HEK293T (cell line): ENCODE results near the gene WDR46.

ENCODE experiments used
- CTCF ChIA-PET: fragments of 350-600 bp; formaldehyde crosslinking; extraction: SDS; loops from one replicate; lab custom pipeline; 2021; ENCODE audit warnings: antibody characterized with exemption, inconsistent platforms; lab: Yijun Ruan, JAX
- POLR2A ChIA-PET: fragments of 350-600 bp; formaldehyde crosslinking; extraction: SDS; loops from one replicate; lab custom pipeline; 2020; ENCODE audit warnings: antibody characterized with exemption, inconsistent platforms; lab: Yijun Ruan, JAX
- DNase-seq: peaks from one replicate; pipeline ENCODE4 v3.0.0; 2012; ENCODE audit warnings: mixed read lengths; ENCODE audit errors: extremely low spot score
- ARNT ChIP-seq: fragments of 450-650 bp; IDR thresholded peaks from 2 replicates; pipeline ENCODE4 v1.6.1; 2017; ENCODE audit warnings: mild to moderate bottlenecking
- BHLHE40 ChIP-seq: fragments of 450-650 bp; IDR thresholded peaks from 2 replicates; pipeline ENCODE4 v1.6.1; 2016; ENCODE audit warnings: mild to moderate bottlenecking, moderate library complexity, borderline replicate concordance
- CTBP1 ChIP-seq: fragments of 450-650 bp; IDR thresholded peaks from 2 replicates; pipeline ENCODE4 v1.6.1; 2016; ENCODE audit warnings: borderline replicate concordance
- ELF4 ChIP-seq: fragments of 450-650 bp; IDR thresholded peaks from 2 replicates; pipeline ENCODE4 v1.6.1; 2017; ENCODE audit warnings: antibody characterized with exemption
- FOXA1 ChIP-seq: fragments of 450-650 bp; IDR thresholded peaks from 2 replicates; pipeline ENCODE4 v1.6.1; 2016; ENCODE audit warnings: mild to moderate bottlenecking
- FOXK2 ChIP-seq: fragments of 450-650 bp; IDR thresholded peaks from 2 replicates; pipeline ENCODE4 v1.6.1; 2016; ENCODE audit warnings: mild to moderate bottlenecking
- FOXM1 ChIP-seq: fragments of 450-650 bp; IDR thresholded peaks from 2 replicates; pipeline ENCODE4 v1.6.1; 2017; ENCODE audit warnings: mild to moderate bottlenecking, borderline replicate concordance
- HDGF ChIP-seq: fragments of 450-650 bp; IDR thresholded peaks from 2 replicates; pipeline ENCODE4 v1.6.1; 2017; ENCODE audit warnings: antibody characterized with exemption, borderline replicate concordance
- L3MBTL2 ChIP-seq: fragments of 450-650 bp; conservative IDR thresholded peaks from 2 replicates; pipeline ENCODE4 v1.6.1; 2016; ENCODE audit warnings: mild to moderate bottlenecking
- LEF1 ChIP-seq: fragments of 450-650 bp; IDR thresholded peaks from 2 replicates; pipeline ENCODE4 v1.6.1; 2017; ENCODE audit warnings: mild to moderate bottlenecking, borderline replicate concordance
- NFRKB ChIP-seq: fragments of 450-650 bp; IDR thresholded peaks from 2 replicates; pipeline ENCODE4 v1.6.1; 2016; ENCODE audit warnings: mild to moderate bottlenecking, moderate library complexity
- SP1 ChIP-seq: fragments of 450-650 bp; IDR thresholded peaks from 2 replicates; pipeline ENCODE4 v1.6.1; 2017
- SUZ12 ChIP-seq: fragments of 450-650 bp; IDR thresholded peaks from 2 replicates; pipeline ENCODE4 v1.6.1; 2016; ENCODE audit warnings: mild to moderate bottlenecking
- TARDBP ChIP-seq: fragments of 450-650 bp; IDR thresholded peaks from 2 replicates; pipeline ENCODE4 v1.6.1; 2016
- ZNF384 ChIP-seq: fragments of 450-650 bp; IDR thresholded peaks from 2 replicates; pipeline ENCODE4 v1.6.1; 2016
- TF ChIP-seq, protein P1 (sequence below): fragments of 450-650 bp; IDR thresholded peaks from 2 replicates; pipeline ENCODE4 v1.6.1; 2016

The WDR46 gene

DNA sequence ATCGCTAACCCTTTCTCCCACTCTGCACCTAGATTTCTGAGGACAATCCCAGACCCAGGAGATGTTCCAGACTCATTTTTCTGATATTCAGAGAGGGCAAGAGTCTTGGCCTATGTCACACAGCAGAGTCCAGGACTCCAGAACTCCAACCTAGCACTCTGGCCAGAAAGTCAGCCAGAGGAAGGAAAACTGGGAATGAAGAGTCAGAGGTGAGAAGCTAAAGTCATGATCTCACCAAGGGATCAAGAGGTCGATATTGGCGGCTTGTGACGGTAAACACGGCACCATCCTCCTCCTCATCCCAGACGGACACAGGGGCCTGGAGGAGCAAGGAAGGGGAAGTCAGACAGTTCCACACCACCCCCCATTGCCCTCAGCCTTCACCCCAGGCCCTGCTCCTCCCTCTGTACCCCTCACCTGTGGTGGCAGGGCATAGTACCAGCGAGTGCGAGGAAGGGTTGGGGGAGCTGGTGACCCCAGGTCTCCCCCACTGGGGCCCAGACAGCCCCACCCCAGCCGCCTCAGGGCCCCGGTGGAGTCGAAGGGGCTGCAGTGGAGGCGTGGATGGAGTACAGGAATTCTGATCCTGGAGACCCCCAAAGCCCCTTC is 7.9 kb upstream of the WDR46 start:
- ChIA-PET CTCF (no interaction called here), POLR2A (interaction anchor here (0.6 to 4.1 kb wide), 5 partner anchors 8 to 25 kb away, joined by 3 to 44 read pairs (median 6); partner anchors contain the start of genes B3GALT4, PFDN6, RPS18 and VPS52)
- TF ChIP-seq HDGF, result no peak
- no peak for TF ChIP-seq L3MBTL2
- no peak for TF ChIP-seq ARNT
- no peak for TF ChIP-seq FOXK2
- TF ChIP-seq BHLHE40, result no peak
- TF ChIP-seq CTBP1, result no peak
- no peak for TF ChIP-seq SP1
- no peak for TF ChIP-seq LEF1
- TF ChIP-seq ELF4, result no peak
- TF ChIP-seq, protein P1, sequence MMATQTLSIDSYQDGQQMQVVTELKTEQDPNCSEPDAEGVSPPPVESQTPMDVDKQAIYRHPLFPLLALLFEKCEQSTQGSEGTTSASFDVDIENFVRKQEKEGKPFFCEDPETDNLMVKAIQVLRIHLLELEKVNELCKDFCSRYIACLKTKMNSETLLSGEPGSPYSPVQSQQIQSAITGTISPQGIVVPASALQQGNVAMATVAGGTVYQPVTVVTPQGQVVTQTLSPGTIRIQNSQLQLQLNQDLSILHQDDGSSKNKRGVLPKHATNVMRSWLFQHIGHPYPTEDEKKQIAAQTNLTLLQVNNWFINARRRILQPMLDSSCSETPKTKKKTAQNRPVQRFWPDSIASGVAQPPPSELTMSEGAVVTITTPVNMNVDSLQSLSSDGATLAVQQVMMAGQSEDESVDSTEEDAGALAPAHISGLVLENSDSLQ, result no peak
- no peak for TF ChIP-seq SUZ12
- TF ChIP-seq FOXM1, result no peak
- no peak for TF ChIP-seq ZNF384
- TF ChIP-seq NFRKB, result no peak
- DNase-seq, result no peak

DNA sequence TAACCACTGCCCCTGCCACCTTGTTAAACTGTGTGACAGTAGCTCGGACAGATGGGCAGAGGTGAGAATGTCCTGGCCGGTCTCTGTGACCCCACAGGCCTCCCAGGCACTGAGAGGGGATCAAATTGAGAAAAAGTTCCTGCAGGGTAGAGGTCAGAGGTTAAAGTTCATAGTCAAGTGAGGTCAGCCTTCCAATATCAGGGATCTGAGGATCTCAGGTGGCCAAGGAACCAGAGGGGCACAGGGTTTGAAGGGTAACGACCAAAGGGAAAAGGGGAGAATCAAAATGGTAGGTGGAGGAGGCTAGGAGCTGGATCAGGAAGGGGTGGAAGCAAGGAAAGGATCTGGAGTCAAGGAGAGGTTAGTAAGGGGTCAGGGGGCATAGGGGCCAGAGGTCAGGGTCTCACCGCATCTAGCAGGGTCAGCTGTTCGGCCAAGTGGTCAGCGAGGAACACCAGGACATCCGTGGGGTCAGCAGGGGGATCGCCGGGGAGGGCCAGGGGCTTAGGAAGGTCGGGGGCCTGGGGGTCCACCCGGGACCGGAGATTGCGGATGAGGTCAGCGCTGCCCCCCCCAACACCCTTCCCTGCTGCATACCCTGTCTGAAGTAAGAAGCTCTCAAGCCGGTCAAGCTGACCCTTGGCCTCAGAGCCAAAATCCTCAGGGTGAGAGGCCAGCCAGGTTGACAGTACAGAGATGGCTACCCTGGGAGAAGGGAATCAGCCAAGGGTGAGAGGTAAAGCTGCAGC is 6.8 kb upstream of the WDR46 start:
- no peak for DNase-seq
- ChIA-PET POLR2A (interaction anchor here (1.6 to 4.1 kb wide), 3 partner anchors 19 to 23 kb away, joined by 5 to 42 read pairs (median 6); partner anchors contain the start of genes B3GALT4 and ZBTB22), CTCF (no interaction called here)
- TF ChIP-seq NFRKB, result no peak

DNA sequence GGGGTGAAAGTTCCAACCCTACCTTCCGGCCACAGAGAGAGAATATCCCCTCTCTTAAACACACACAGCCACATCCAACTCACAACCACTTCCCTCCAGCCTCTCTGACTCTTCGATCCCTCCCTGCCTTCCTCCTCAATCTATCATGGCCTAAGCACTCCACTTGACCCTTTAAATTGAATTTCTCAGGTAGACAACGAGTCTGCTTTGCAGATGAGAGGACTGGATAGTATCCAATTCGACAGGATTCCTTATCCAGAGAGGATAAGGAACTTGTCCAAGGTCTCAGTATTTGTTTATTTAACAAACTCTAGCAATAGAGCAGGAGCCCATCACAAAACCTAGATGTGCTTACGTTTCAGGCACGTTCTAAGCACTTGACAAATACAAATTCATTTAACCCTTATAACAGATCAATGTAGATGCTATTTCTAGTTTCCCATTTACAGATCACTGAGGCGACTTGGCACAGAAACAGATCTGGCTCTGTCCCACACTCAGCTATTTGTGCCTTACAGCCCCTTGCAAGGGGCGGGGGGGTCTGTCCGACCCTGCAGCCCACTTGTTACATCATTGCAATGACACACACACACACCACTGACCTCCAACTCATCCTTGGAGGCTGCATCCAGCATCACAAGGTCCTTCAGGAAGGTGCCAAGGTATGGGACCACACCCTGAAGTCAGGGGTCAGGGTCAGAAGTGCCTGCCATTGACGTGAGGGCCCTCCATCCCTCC is 5.2 kb upstream of the WDR46 start:
- DNase-seq, result no peak
- TF ChIP-seq ARNT (no peak), BHLHE40 (no peak), SUZ12 (no peak), NFRKB (no peak), TARDBP (no peak), FOXA1 (no peak), FOXK2 (no peak), LEF1 (no peak)
- ChIA-PET CTCF (no interaction called here), POLR2A (interaction anchor here (1.9 kb wide), 1 partner anchor 17 kb away, joined by 5 read pairs; the partner anchor contains the start of gene B3GALT4)

DNA sequence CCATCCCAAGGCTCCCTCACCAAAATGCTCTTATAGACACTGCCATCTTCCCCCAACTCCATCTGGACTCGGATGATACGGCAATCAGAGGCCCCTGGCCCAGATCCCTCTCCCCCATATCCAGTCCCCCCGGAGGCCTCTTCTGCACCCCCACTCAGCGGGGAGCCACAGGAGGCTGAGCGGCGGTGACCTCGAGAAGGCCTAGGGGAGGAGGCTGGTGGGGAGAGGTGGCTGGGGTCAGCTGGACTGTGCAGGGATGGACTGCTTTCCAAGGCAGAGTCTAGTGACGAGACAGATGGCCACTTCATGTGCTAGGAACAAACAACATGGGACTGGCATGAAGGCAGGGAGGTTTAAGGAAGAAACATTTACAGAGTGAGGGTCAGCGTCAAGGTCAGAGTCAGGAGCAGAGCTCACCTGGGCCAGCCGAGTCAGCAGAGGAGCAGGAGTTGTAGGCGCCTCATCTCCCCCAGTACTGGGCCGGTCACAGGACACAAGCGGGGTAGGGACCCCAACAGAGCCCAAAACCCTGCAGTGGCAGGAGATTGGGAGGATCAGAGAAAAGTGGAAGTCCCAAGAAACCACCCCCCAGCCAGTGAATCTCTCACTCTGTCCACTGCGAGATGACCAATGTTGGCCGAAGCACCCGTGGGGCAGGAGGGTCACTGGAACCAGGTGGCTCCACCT is 4.1 kb upstream of the WDR46 start:
- ChIA-PET CTCF (interaction anchor here (1.4 kb wide), 1 partner anchor 16 kb away, joined by 4 read pairs; the partner anchor contains the start of gene B3GALT4), POLR2A (interaction anchor here (1.2 to 1.6 kb wide), 2 partner anchors 16 to 22 kb away, joined by 3 to 6 read pairs; partner anchors contain the start of genes B3GALT4, RPS18 and VPS52)
- no peak for TF ChIP-seq FOXK2
- TF ChIP-seq CTBP1, result no peak
- no peak for TF ChIP-seq LEF1
- no peak for TF ChIP-seq TARDBP
- TF ChIP-seq HDGF, result no peak
- TF ChIP-seq, protein P1, result no peak
- no peak for TF ChIP-seq ARNT
- TF ChIP-seq FOXM1, result no peak
- no peak for TF ChIP-seq SP1
- no peak for TF ChIP-seq ELF4
- no peak for DNase-seq

DNA sequence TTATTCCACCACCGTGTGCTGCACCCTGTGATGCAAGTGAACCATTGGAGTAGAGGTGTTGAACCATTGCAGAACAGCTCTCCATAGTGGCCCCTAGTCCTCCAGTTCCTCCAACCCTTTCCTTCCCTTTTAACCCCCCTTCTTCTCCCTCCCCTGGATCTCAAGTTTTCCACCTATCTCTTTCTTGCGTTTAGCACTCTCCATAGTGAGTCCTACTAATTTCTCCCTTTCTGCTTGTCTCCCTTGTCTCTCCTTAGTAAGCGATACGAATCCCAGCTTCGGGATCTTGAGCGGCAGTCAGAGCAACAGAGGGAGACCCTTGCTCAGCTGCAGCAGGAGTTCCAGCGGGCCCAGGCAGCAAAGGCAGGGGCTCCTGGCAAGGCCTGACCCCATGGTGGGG is 1.4 kb upstream of the WDR46 start:
- DNase-seq, result no peak
- CTCF ChIA-PET, result interaction anchor here (0.6 kb wide), 1 partner anchor 11 kb away, joined by 4 read pairs; no protein-coding TSS in a partner anchor
- POLR2A ChIA-PET, result interaction anchor here (1.3 to 3.5 kb wide), 6 partner anchors 8 to 82 kb away, joined by 4 to 44 read pairs (median 22); partner anchors contain the start of genes B3GALT4, RGL2, RING1 and RPS18
- TF ChIP-seq FOXM1 (no peak), ARNT (no peak), SP1 (no peak), L3MBTL2 (no peak), HDGF (no peak), ZNF384 (no peak), BHLHE40 (no peak), NFRKB (no peak)
